Measurements from ENCODE around the gene SASH3. TPM values are rescaled to one million over a fixed set of nuclear protein-coding genes. Genes with fewer than 3 reads are reported as not detected.

SASH3 gene
- polyA plus RNA-seq, 1 experiment, result not detected

DNA sequence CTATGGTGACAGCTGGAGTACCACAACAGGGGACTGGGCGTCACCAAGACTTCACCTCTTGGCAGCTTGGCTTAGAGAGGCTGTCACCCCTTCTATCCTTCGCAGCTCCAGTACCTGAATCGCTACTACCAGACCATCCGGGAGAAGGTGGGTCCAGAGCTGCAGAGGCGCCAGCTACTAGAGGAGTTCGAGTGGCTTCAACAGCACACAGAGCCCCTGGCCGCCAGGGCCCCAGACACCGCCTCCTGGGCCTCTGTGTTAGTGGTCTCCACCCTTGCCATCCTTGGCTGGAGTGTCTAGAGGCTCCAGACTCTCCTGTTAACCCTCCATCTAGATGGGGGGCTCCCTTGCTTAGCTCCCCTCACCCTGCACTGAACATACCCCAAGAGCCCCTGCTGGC, 11.6 kb upstream of the SASH3 start:
- TF ChIP-seq CTCF (IDR thresholded peaks at IDR 0.05; ENCODE audit: insufficient read depth, low read depth, low read length), result no peak
- ChIA-PET POLR2A (no interaction called here), CTCF (interaction anchor here (1.6 kb wide), 1 partner anchor 8 kb away, joined by 4 read pairs; no protein-coding TSS in a partner anchor)
- H3K27me3 ChIP-seq (ENCODE audit: control insufficient read depth, insufficient read depth, low read length), result no peaks in the 10 kb centered on the region
- no peak overlapping the region for H3K4me3 ChIP-seq (ENCODE audit: low read depth, low read length)
- no peak for DNase-seq (ENCODE audit: low read depth)
- H3K36me3 ChIP-seq (ENCODE audit: control insufficient read depth, insufficient read depth, low read length), result no peaks in the 10 kb centered on the region

- POLR2A ChIA-PET, result no interaction called here
- no peaks in the 10 kb centered on the region for H3K36me3 ChIP-seq (ENCODE audit: control insufficient read depth, insufficient read depth, low read length)
- H3K4me3 ChIP-seq (ENCODE audit: low read depth, low read length), result no peak overlapping the region
- no peak for TF ChIP-seq CTCF (IDR thresholded peaks at IDR 0.05; ENCODE audit: insufficient read depth, low read depth, low read length)
- CTCF ChIA-PET, result interaction anchor here (1.6 kb wide), 1 partner anchor 9 kb away, joined by 4 read pairs; no protein-coding TSS in a partner anchor
- DNase-seq (ENCODE audit: low read depth), result no peak
- H3K27me3 ChIP-seq (ENCODE audit: control insufficient read depth, insufficient read depth, low read length), result no peaks in the 10 kb centered on the region
Measured at GRCh38 chrX:129768586-129769466, 10.9 kb upstream of the SASH3 start.

GRCh38 chrX:129769467-129770154, 10.1 kb upstream of the SASH3 start:
- Histone ChIP-seq H3K4me3 (ENCODE audit: low read depth, low read length) (no peak overlapping the region), H3K36me3 (ENCODE audit: control insufficient read depth, insufficient read depth, low read length) (no peaks in the 10 kb centered on the region), H3K27me3 (ENCODE audit: control insufficient read depth, insufficient read depth, low read length) (no peaks in the 10 kb centered on the region)
- no peak for TF ChIP-seq CTCF (IDR thresholded peaks at IDR 0.05; ENCODE audit: insufficient read depth, low read depth, low read length)
- ChIA-PET POLR2A (no interaction called here), CTCF (interaction anchor here (1.6 kb wide), 1 partner anchor 10 kb away, joined by 4 read pairs; no protein-coding TSS in a partner anchor)
- no peak for DNase-seq (ENCODE audit: low read depth)

DNA sequence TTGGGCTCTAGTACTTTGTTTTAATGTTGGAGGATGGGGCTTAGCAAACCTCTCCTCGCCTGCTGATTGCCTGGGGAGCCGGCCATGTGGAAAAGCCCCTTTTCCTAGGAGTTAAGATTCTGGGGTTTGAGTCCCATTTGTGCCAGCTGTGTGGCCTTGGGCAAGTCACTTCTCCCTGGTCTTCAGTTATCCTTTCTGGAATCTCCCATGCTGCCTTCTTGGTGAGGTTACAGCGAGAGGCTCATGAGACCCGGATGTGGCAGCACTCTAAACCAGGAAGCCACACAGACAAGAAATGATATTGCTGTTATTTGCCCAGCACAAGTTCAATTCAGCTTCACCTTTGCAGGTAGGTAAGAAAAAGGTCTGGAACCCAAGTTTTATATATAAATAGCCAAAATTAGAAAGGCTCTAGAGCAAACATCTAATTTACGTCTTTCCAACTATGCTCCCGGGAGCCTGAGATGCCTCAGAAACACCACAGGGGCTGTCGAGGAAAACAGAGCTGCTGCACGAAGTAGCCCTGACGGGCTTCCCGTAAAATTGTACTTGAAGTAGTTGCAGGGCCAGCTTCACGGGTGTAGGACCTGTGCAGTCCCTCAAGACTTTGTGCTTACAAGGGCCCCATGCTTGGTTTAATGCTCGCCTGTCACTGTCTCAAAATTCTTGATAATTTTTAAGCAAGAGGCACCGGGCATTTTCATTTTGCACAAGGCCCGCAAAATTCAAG, 8.3 kb upstream of the SASH3 start:
- ChIA-PET CTCF (no interaction called here), POLR2A (no interaction called here)
- no peak overlapping the region for H3K4me3 ChIP-seq (ENCODE audit: low read depth, low read length)

More for the DNA sequence above, 8.3 kb upstream of the SASH3 start:
- no peak for DNase-seq (ENCODE audit: low read depth)
- no peaks in the 10 kb centered on the region for H3K27me3 ChIP-seq (ENCODE audit: control insufficient read depth, insufficient read depth, low read length)
- no peaks in the 10 kb centered on the region for H3K36me3 ChIP-seq (ENCODE audit: control insufficient read depth, insufficient read depth, low read length)
- TF ChIP-seq CTCF (IDR thresholded peaks at IDR 0.05; ENCODE audit: insufficient read depth, low read depth, low read length), result no peak

Data from BJ (cell line).